ENCODE data around the gene C1QTNF6. TPM values are rescaled to one million over a fixed set of nuclear protein-coding genes. Genes with fewer than 3 reads are reported as not detected.
A peak's percentile ranks its signal among the peaks of the same experiment; 100 is the strongest.

Gene C1QTNF6
- polyA plus RNA-seq, 1 donor (not counting 4 experiments of a cell fraction or from before 2014, with no cell fraction given): 17.1 TPM

GRCh38 chr22:37188901-37189466 is 937 bp upstream of the C1QTNF6 start:
- dilution Hi-C loops (cut with MboI; ENCODE audit: extremely low pct_ligation_motif_present, low sequenced_read_pairs): no loop called here
- Histone ChIP-seq H3K4me3 (ENCODE audit: control insufficient read depth in 2 of 3, extremely low read depth in 1 of 3, insufficient read depth in 2 of 3, low read depth in 1 of 3, low read length in 3 of 3) (peak overlapping the region; percentile 61 to 86 (median 81)), H3K9me3 (ENCODE audit: control insufficient read depth, low read depth, low read length) (no peaks in the 10 kb centered on the region), H3K27me3 (ENCODE audit: control insufficient read depth, extremely low read depth, insufficient read depth, low read length) (no peaks in the 10 kb centered on the region), H2AFZ (ENCODE audit: control insufficient read depth, low read length) (no peak overlapping the region), H3K27ac (ENCODE audit: control insufficient read depth, insufficient read depth, low read length) (peak overlapping the region; percentile 97), H3K9ac (ENCODE audit: control insufficient read depth, extremely low read depth, insufficient read depth, low read length) (peak overlapping the region; percentile 88), H3K4me1 (ENCODE audit: control insufficient read depth, extremely low read depth, insufficient read depth, low read length) (peaks cover 43% of the 10 kb centered on the region), H3K4me2 (ENCODE audit: control insufficient read depth, extremely low read depth, insufficient read depth, low read depth, low read length) (peak overlapping the region; percentile 100), H4K20me1 (ENCODE audit: control insufficient read depth, extremely low read depth, insufficient read depth, low read length) (no peaks in the 10 kb centered on the region), H3K9me1 (ENCODE audit: control insufficient read depth, extremely low read depth, insufficient read depth, low read length) (no peaks in the 10 kb centered on the region), H3K79me2 (ENCODE audit: control insufficient read depth, insufficient read depth, low read length) (peaks cover 11% of the 10 kb centered on the region), H3K36me3 (ENCODE audit: control insufficient read depth in 2 of 2, extremely low read depth in 1 of 2, insufficient read depth in 2 of 2, low read length in 2 of 2) (peaks cover 5 to 12% of the 10 kb centered on the region in 2 experiments)
- FAIRE-seq (peak; percentile 88), DNase-seq (ENCODE audit: low read depth, low spot score) (no peak)
- no peak for TF ChIP-seq EZH2 (IDR thresholded peaks at IDR 0.05; ENCODE audit: low read length)
- TF ChIP-seq CTCF (optimal IDR thresholded peaks at IDR 0.05 in 1 of 3, IDR thresholded peaks at IDR 0.05 in 1 of 3, conservative IDR thresholded peaks at IDR 0.05 in 1 of 3; ENCODE audit: extremely low read depth in 1 of 3, insufficient read depth in 2 of 3, low read length in 3 of 3): no peak

- no peak for FAIRE-seq
- H3K4me3 ChIP-seq (ENCODE audit: control insufficient read depth in 2 of 3, extremely low read depth in 1 of 3, insufficient read depth in 2 of 3, low read depth in 1 of 3, low read length in 3 of 3): peak overlapping the region; percentile 61 to 86 (median 81)
- dilution Hi-C loops (cut with MboI; ENCODE audit: extremely low pct_ligation_motif_present, low sequenced_read_pairs): no loop called here
- no peaks in the 10 kb centered on the region for H3K27me3 ChIP-seq (ENCODE audit: control insufficient read depth, extremely low read depth, insufficient read depth, low read length)
- peaks cover 43% of the 10 kb centered on the region for H3K4me1 ChIP-seq (ENCODE audit: control insufficient read depth, extremely low read depth, insufficient read depth, low read length)
- peak overlapping the region; percentile 97 for H3K27ac ChIP-seq (ENCODE audit: control insufficient read depth, insufficient read depth, low read length)
- H3K36me3 ChIP-seq (ENCODE audit: control insufficient read depth in 2 of 2, extremely low read depth in 1 of 2, insufficient read depth in 2 of 2, low read length in 2 of 2): peaks cover 8 to 21% of the 10 kb centered on the region in 2 experiments
- H2AFZ ChIP-seq (ENCODE audit: control insufficient read depth, low read length): peak overlapping the region; percentile 51
- H3K4me2 ChIP-seq (ENCODE audit: control insufficient read depth, extremely low read depth, insufficient read depth, low read depth, low read length): peak overlapping the region; percentile 100
- no peaks in the 10 kb centered on the region for H4K20me1 ChIP-seq (ENCODE audit: control insufficient read depth, extremely low read depth, insufficient read depth, low read length)
- no peak for TF ChIP-seq CTCF (optimal IDR thresholded peaks at IDR 0.05 in 1 of 3, IDR thresholded peaks at IDR 0.05 in 1 of 3, conservative IDR thresholded peaks at IDR 0.05 in 1 of 3; ENCODE audit: extremely low read depth in 1 of 3, insufficient read depth in 2 of 3, low read length in 3 of 3)
- no peak for TF ChIP-seq EZH2 (IDR thresholded peaks at IDR 0.05; ENCODE audit: low read length)
- H3K9ac ChIP-seq (ENCODE audit: control insufficient read depth, extremely low read depth, insufficient read depth, low read length): peak overlapping the region; percentile 88
- DNase-seq (ENCODE audit: low read depth, low spot score): no peak
- H3K9me3 ChIP-seq (ENCODE audit: control insufficient read depth, low read depth, low read length): no peaks in the 10 kb centered on the region
- H3K9me1 ChIP-seq (ENCODE audit: control insufficient read depth, extremely low read depth, insufficient read depth, low read length): no peaks in the 10 kb centered on the region
- H3K79me2 ChIP-seq (ENCODE audit: control insufficient read depth, insufficient read depth, low read length): peaks cover 11% of the 10 kb centered on the region
These were observed 526 bp downstream of the C1QTNF6 start for GRCh38 chr22:37187552-37187890.

Measured in keratinocyte (primary cell).